Endothelial cell of umbilical vein (primary cell): ENCODE data around the gene TMPRSS5. TPM values are rescaled to one million over a fixed set of nuclear protein-coding genes. Genes with fewer than 3 reads are reported as not detected.

ENCODE experiments used
- BruUV-seq: library from RNA; stranded (reverse); fragments of 400-500 nt; replicated peaks from 2 replicates; lab custom pipeline; 2021; lab: Mats Ljungman, UMichigan
- CTCF ChIA-PET: fragments of 300-600, 350-600 bp; sonication (Branson Sonifier 250); formaldehyde crosslinking; loops from one replicate; lab custom pipeline; 2021; ENCODE audit warnings: antibody characterized with exemption, inconsistent platforms; lab: Charles Lee
- POLR2A ChIA-PET: fragments of 300-600, 350-600 bp; sonication (Branson Sonifier 250); formaldehyde crosslinking; loops from one replicate; lab custom pipeline; 2021; ENCODE audit warnings: antibody characterized with exemption, inconsistent platforms; lab: Charles Lee
- DNase-seq: peaks from one replicate; pipeline ENCODE4 v3.0.0-alpha.2; 2011; ENCODE audit warnings: low read depth, low spot score
- FAIRE-seq: peaks from 2 replicates; lab custom pipeline; 2011; peaks lifted over from hg19 to GRCh38; lab: Jason Lieb, UNC
- H2AFZ ChIP-seq: 2 replicates; pipeline ENCODE4 v1.6.0; 2012; ENCODE audit warnings: low read depth, low read length, control low read depth, inconsistent platforms
- H3K27ac ChIP-seq: 2 replicates; pipeline ENCODE4 v1.5.1; 2011; ENCODE audit warnings: low read depth, mild to moderate bottlenecking, control low read depth, low read length, moderate library complexity; ENCODE audit not compliant: insufficient read depth
- H3K27me3 ChIP-seq, 2 experiments: 2 replicates each; pipeline versions ENCODE4 v1.6.0 to v1.6.1; 2011; ENCODE audit warnings: low read length in 2 of 2, mixed read lengths in 1 of 2; ENCODE audit not compliant: control insufficient read depth in 2 of 2, insufficient read depth in 2 of 2
- H3K36me3 ChIP-seq, 2 experiments: 2 replicates in 1 of 2; 3 replicates in 1 of 2; pipeline ENCODE4 v1.5.1; 2011; ENCODE audit warnings: low read length in 2 of 2, mild to moderate bottlenecking in 1 of 2, moderate library complexity in 1 of 2; ENCODE audit not compliant: control insufficient read depth in 2 of 2, insufficient read depth in 2 of 2; ENCODE audit errors: extremely low read depth in 1 of 2
- H3K4me1 ChIP-seq: 3 replicates; pipeline ENCODE4 v1.5.1; 2011; ENCODE audit warnings: mild to moderate bottlenecking, low read length; ENCODE audit not compliant: control insufficient read depth, insufficient read depth; ENCODE audit errors: extremely low read depth
- H3K4me2 ChIP-seq: 2 replicates; pipeline ENCODE4 v1.6.1; 2011; ENCODE audit warnings: low read length, control low read depth, mixed read lengths; ENCODE audit not compliant: insufficient read depth
- H3K4me3 ChIP-seq, 3 experiments: fragments of 200-600 bp in 1 of 3; sonication (generic), shearing (Covaris generic) in 1 of 3; replicated peaks in 1 of 3; 2 replicates each; pipeline ENCODE4 v1.5.1; 2011 to 2016; ENCODE audit warnings: control low read depth in 3 of 3, low read length in 3 of 3, mild to moderate bottlenecking in 2 of 3, inconsistent platforms in 1 of 3, low read depth in 1 of 3, moderate library complexity in 1 of 3; ENCODE audit not compliant: insufficient read depth in 1 of 3
- H3K79me2 ChIP-seq: 2 replicates; pipeline ENCODE4 v1.6.0; 2012; ENCODE audit warnings: low read length, inconsistent platforms; ENCODE audit not compliant: control insufficient read depth, insufficient read depth
- H3K9ac ChIP-seq: replicated peaks from 2 replicates; pipeline ENCODE3; 2011; ENCODE audit warnings: low read length, control low read depth; ENCODE audit not compliant: insufficient read depth; ENCODE audit errors: extremely low read depth
- H3K9me1 ChIP-seq: replicated peaks from 3 replicates; pipeline ENCODE4 v1.6.0; 2011; ENCODE audit warnings: mild to moderate bottlenecking, low read length; ENCODE audit not compliant: control insufficient read depth, insufficient read depth; ENCODE audit errors: extremely low read depth
- H3K9me3 ChIP-seq: replicated peaks from 2 replicates; pipeline ENCODE4 v1.5.1; 2012; ENCODE audit warnings: low read length, inconsistent platforms; ENCODE audit not compliant: control insufficient read depth, insufficient read depth
- H4K20me1 ChIP-seq: replicated peaks from 2 replicates; pipeline ENCODE3; 2011; ENCODE audit warnings: mild to moderate bottlenecking, low read length; ENCODE audit not compliant: control insufficient read depth, insufficient read depth; ENCODE audit errors: extremely low read depth
- CTCF ChIP-seq, 2 donors: IDR thresholded peaks; 1 replicate in 1 of 2; 2 replicates in 1 of 2; pipeline ENCODE4 v1.5.1; 2011; ENCODE audit warnings: low read length in 2 of 2, mild to moderate bottlenecking in 2 of 2, moderate library complexity in 2 of 2, control low read depth in 1 of 2, inconsistent platforms in 1 of 2, low read depth in 1 of 2; ENCODE audit not compliant: insufficient read depth in 1 of 2; ENCODE audit errors: extremely low read depth in 1 of 2
- FOS ChIP-seq: IDR thresholded peaks from 2 replicates; pipeline ENCODE4 v1.6.1; 2011; ENCODE audit warnings: mild to moderate bottlenecking, low read length, moderate library complexity, borderline replicate concordance; ENCODE audit not compliant: insufficient read depth
- MAX ChIP-seq: IDR thresholded peaks from 2 replicates; pipeline ENCODE4 v1.6.1; 2011; ENCODE audit not compliant: insufficient read depth, insufficient read length
- POLR2AphosphoS5 ChIP-seq: IDR thresholded peaks from 2 replicates; pipeline ENCODE4 v1.6.1; 2012; ENCODE audit warnings: low read depth, mild to moderate bottlenecking, control low read depth, low read length, moderate library complexity; ENCODE audit not compliant: insufficient read depth
- dilution Hi-C: fragments of 300-500 bp; cut with MboI; formaldehyde crosslinking; loops from one replicate; pipeline ENCODE4 v1.15.0; 2019; ENCODE audit warnings: low sequenced_read_pairs; ENCODE audit not compliant: extremely low pct_ligation_motif_present
- intact Hi-C: fragments of 100-400 bp; cut with micrococcal nuclease; formaldehyde crosslinking; loops from one replicate; pipeline ENCODE4 v1.10.0; 2022
- polyA plus RNA-seq, 4 experiments: library from polyadenylated mRNA; depleted of rRNA in 3 of 4; stranded (reverse) in 3 of 4; unstranded in 1 of 4; fragments of >200 nt; gene quantifications; 2 replicates each; pipeline versions ENCODE4 v1.2.1 to v1.2.3, GENCODE V29; 2011 to 2012; ENCODE audit warnings: missing spikeins in 1 of 4
- total RNA-seq: library from RNA; stranded (reverse); gene quantifications from 2 replicates; pipeline ENCODE4 v1.2.3, GENCODE V29; 2021

Gene TMPRSS5
- total and polyA plus RNA-seq, 2 donors (not counting 3 experiments of a cell fraction or from before 2014, with no cell fraction given) = 0.40 to 0.64 TPM

- Histone ChIP-seq H3K9me1 (no peaks in the 10 kb centered on the region), H3K9ac (no peak overlapping the region), H3K4me3 (no peak overlapping the region), H3K36me3 (peaks cover 1 to 10% of the 10 kb centered on the region in 2 experiments), H3K27me3 (no peaks in the 10 kb centered on the region), H3K9me3 (no peaks in the 10 kb centered on the region), H3K4me1 (no peaks in the 10 kb centered on the region), H2AFZ (no peak overlapping the region), H3K4me2 (no peak overlapping the region), H3K27ac (no peak overlapping the region), H3K79me2 (no peaks in the 10 kb centered on the region), H4K20me1 (no peaks in the 10 kb centered on the region)
- dilution Hi-C loops = no loop called here
- CTCF ChIA-PET = interaction anchor here (0.7 to 2.7 kb wide), 5 partner anchors 9 to 1141 kb away, joined by 3 to 10 read pairs (median 5); partner anchors contain the start of gene ZW10
- intact Hi-C loops = no loop called here
- TF ChIP-seq CTCF (IDR thresholded peaks at IDR 0.05; ENCODE audit: extremely low read depth in 1 of 2, insufficient read depth in 1 of 2, low read depth in 1 of 2, low read length in 2 of 2) = no peak
- no peak for TF ChIP-seq POLR2AphosphoS5
- no peak for DNase-seq
- POLR2A ChIA-PET = no interaction called here
- no TSS peak for BruUV-seq
- no peak for FAIRE-seq
These were observed 23.3 kb upstream of the TMPRSS5 start for GRCh38 chr11:113729456-113729855.

- Histone ChIP-seq H3K4me2 (no peak overlapping the region), H3K36me3 (peaks cover 0 to 8% of the 10 kb centered on the region in 2 experiments), H3K9me1 (no peaks in the 10 kb centered on the region), H3K4me1 (no peaks in the 10 kb centered on the region), H3K9ac (no peak overlapping the region), H3K79me2 (no peaks in the 10 kb centered on the region), H2AFZ (no peak overlapping the region), H3K9me3 (no peaks in the 10 kb centered on the region), H3K4me3 (no peak overlapping the region), H4K20me1 (no peaks in the 10 kb centered on the region), H3K27ac (no peak overlapping the region), H3K27me3 (no peaks in the 10 kb centered on the region)
- ChIA-PET POLR2A (no interaction called here), CTCF (interaction anchor here (1.2 to 2.7 kb wide), 4 partner anchors 10 to 423 kb away, joined by 3 to 10 read pairs (median 6); partner anchors contain the start of gene ZW10)
- no TSS peak for BruUV-seq
- DNase-seq (peak; percentile 28), FAIRE-seq (no peak)
- intact Hi-C loops = no loop called here
- dilution Hi-C loops = no loop called here
- TF ChIP-seq POLR2AphosphoS5 = no peak
- no peak for TF ChIP-seq MAX
- peak; percentile 57 for TF ChIP-seq FOS
These were observed 22.7 kb upstream of the TMPRSS5 start for GRCh38 chr11:113728814-113729213.
